ENCODE results near the gene GZMM. TPM values are rescaled to one million over a fixed set of nuclear protein-coding genes. Genes with fewer than 3 reads are reported as not detected.

Gene GZMM
- total RNA-seq, 4 donors from 2014 or later = 0.50 to 0.58 TPM; not detected in 2

GRCh38 chr19:525029-525428, 18.8 kb upstream of the GZMM start:
- H3K36me3 ChIP-seq = peaks cover 0 to 11% (median 2%) of the 10 kb centered on the region in 4 donors
- no peak for DNase-seq (ENCODE audit: extremely low spot score)
- H3K27ac ChIP-seq (replicated peaks in 1 of 4) = no peak overlapping the region
- no peak overlapping the region for H3K4me3 ChIP-seq
- 43% methylated on average over 6 of the region's 18 CpGs for WGBS
- TF ChIP-seq POLR2A (IDR thresholded peaks at IDR 0.05; ENCODE audit: low read depth) (no peak), CTCF (IDR thresholded peaks at IDR 0.05) (no peak), POLR2AphosphoS5 (IDR thresholded peaks at IDR 0.05) (no peak), EP300 (IDR thresholded peaks at IDR 0.05) (no peak)
- no peaks in the 10 kb centered on the region for H3K9me3 ChIP-seq
- intact Hi-C loops (cut with DNase I) = no loop called here
- H3K4me1 ChIP-seq = peaks cover 0 to 5% (median 0%) of the 10 kb centered on the region in 4 donors
- H3K27me3 ChIP-seq = peaks cover 0 to 18% (median 0%) of the 10 kb centered on the region in 4 donors

- WGBS = 52% methylated on average over 13 of the region's 13 CpGs
- DNase-seq (ENCODE audit: extremely low spot score) = no peak
- intact Hi-C loops (cut with DNase I) = no loop called here
Observed at GRCh38 chr19:525857-526419, 17.9 kb upstream of the GZMM start.

GRCh38 chr19:530134-531008, 13.5 kb upstream of the GZMM start:
- no peak for DNase-seq (ENCODE audit: extremely low spot score)

More at GRCh38 chr19:525857-526419, 17.9 kb upstream of the GZMM start:
- H3K27me3 ChIP-seq = peaks cover 0 to 18% (median 0%) of the 10 kb centered on the region in 4 donors
- H3K4me1 ChIP-seq = peaks cover 7 to 14% (median 8%) of the 10 kb centered on the region in 4 donors
- TF ChIP-seq EP300 (IDR thresholded peaks at IDR 0.05) (no peak), POLR2AphosphoS5 (IDR thresholded peaks at IDR 0.05) (no peak), POLR2A (IDR thresholded peaks at IDR 0.05; ENCODE audit: low read depth) (no peak), CTCF (IDR thresholded peaks at IDR 0.05) (no peak)
- peaks cover 0 to 2% (median 0%) of the 10 kb centered on the region in 4 donors for H3K36me3 ChIP-seq
- H3K27ac ChIP-seq (replicated peaks in 1 of 4) = no peak overlapping the region
- H3K4me3 ChIP-seq = no peak overlapping the region
- no peaks in the 10 kb centered on the region for H3K9me3 ChIP-seq

More at GRCh38 chr19:530134-531008, 13.5 kb upstream of the GZMM start:
- H3K27ac ChIP-seq (replicated peaks in 1 of 4) = peak overlapping the region; percentile 96 to 99 (median 98)
- H3K36me3 ChIP-seq = peaks cover 0 to 7% (median 4%) of the 10 kb centered on the region in 4 donors
- H3K4me3 ChIP-seq = peak overlapping the region; percentile 87 to 99 (median 96)
- H3K9me3 ChIP-seq = no peaks in the 10 kb centered on the region
- TF ChIP-seq EP300 (IDR thresholded peaks at IDR 0.05) (no peak), POLR2AphosphoS5 (IDR thresholded peaks at IDR 0.05) (no peak), POLR2A (IDR thresholded peaks at IDR 0.05; ENCODE audit: low read depth) (no peak), CTCF (IDR thresholded peaks at IDR 0.05) (no peak)
- H3K4me1 ChIP-seq = peaks cover 29 to 41% (median 38%) of the 10 kb centered on the region in 4 donors
- intact Hi-C loops (cut with DNase I) = no loop called here
- WGBS = 66% methylated on average over 30 of the region's 38 CpGs
- H3K27me3 ChIP-seq = peaks cover 0 to 15% (median 0%) of the 10 kb centered on the region in 4 donors
